Tibial nerve (tissue), 4 donors: ENCODE measurements around the gene GMPR2. TPM values are rescaled to one million over a fixed set of nuclear protein-coding genes. Genes with fewer than 3 reads are reported as not detected.

ENCODE experiments used
- DNase-seq, 2 donors: peaks; one replicate each; pipeline ENCODE4 v3.0.0-alpha.2; 2019; ENCODE audit warnings: low spot score in 2 of 2
- H3K27ac ChIP-seq, 4 donors: fragments of 200-600 bp; sonication (generic) in 3 of 4; one replicate each; pipeline ENCODE4 v1.5.1; 2017 to 2019; ENCODE audit warnings: mild to moderate bottlenecking in 1 of 4
- H3K27me3 ChIP-seq, 2 donors: fragments of 200-600 bp; sonication (generic) in 1 of 2; one replicate each; pipeline versions ENCODE4 v1.5.1 to v1.6.0; 2017 to 2019
- H3K36me3 ChIP-seq, 3 donors: fragments of 200-600 bp; sonication (generic); one replicate each; pipeline ENCODE4 v1.5.1; 2018 to 2019
- H3K4me1 ChIP-seq, 4 donors: fragments of 200-600 bp; sonication (generic) in 3 of 4; one replicate each; pipeline ENCODE4 v1.5.1; 2017 to 2019
- H3K4me3 ChIP-seq, 4 donors: fragments of 200-600 bp; sonication (generic) in 3 of 4; one replicate each; pipeline ENCODE4 v1.5.1; 2017 to 2019; ENCODE audit warnings: mild to moderate bottlenecking in 1 of 4, moderate library complexity in 1 of 4
- H3K9me3 ChIP-seq, 4 donors: fragments of 200-600 bp; sonication (generic) in 3 of 4; one replicate each; pipeline ENCODE4 v1.5.1; 2017 to 2019
- CTCF ChIP-seq, 5 experiments: fragments of 200-600 bp in 3 of 5; fragments of 450-650 bp in 2 of 5; sonication (generic) in 3 of 5; IDR thresholded peaks; one replicate each; pipeline ENCODE4 v1.5.1; 2016 to 2019; ENCODE audit warnings: antibody characterized with exemption in 5 of 5, mild to moderate bottlenecking in 3 of 5, moderate library complexity in 2 of 5
- EP300 ChIP-seq, 2 donors: sonication (generic); formaldehyde crosslinking; IDR thresholded peaks; one replicate each; pipeline ENCODE4 v1.6.1; 2017; ENCODE audit warnings: antibody characterized with exemption in 2 of 2, mild to moderate bottlenecking in 1 of 2
- POLR2A ChIP-seq, 2 donors: fragments of 450-650 bp; IDR thresholded peaks; one replicate each; pipeline ENCODE4 v1.6.1; 2017; ENCODE audit warnings: antibody characterized with exemption in 2 of 2, mild to moderate bottlenecking in 2 of 2, moderate library complexity in 2 of 2
- WGBS, 2 donors: methylation state at CpG; one replicate each; pipeline ENCODE4 v1.1.5; 2018; 5-methylcytosine and 5-hydroxymethylcytosine counted together
- total RNA-seq, 4 donors: library from RNA; depleted of rRNA; stranded (reverse); fragments of >200 nt; gene quantifications; one replicate each; pipeline ENCODE4 v1.1.0, GENCODE V29; 2016

GMPR2 gene
- total RNA-seq, 4 donors from 2014 or later: 46.5 to 63.4 (median 57.2) TPM

- H3K9me3 ChIP-seq: no peaks in the 10 kb centered on the region
- peaks cover 0 to 20% (median 0%) of the 10 kb centered on the region in 3 donors for H3K36me3 ChIP-seq
- WGBS, 2 donors: 70 to 81% methylated on average over 7 of the region's 7 CpGs
- no peak overlapping the region for H3K27ac ChIP-seq
- H3K4me3 ChIP-seq: no peak overlapping the region
- no peak for TF ChIP-seq EP300 (IDR thresholded peaks at IDR 0.05)
- no peak for TF ChIP-seq POLR2A (IDR thresholded peaks at IDR 0.05)
- TF ChIP-seq CTCF (IDR thresholded peaks at IDR 0.05): no peak
- H3K4me1 ChIP-seq: peaks cover 0 to 9% (median 7%) of the 10 kb centered on the region in 4 donors
- DNase-seq: no peak
- no peaks in the 10 kb centered on the region for H3K27me3 ChIP-seq
Measured at GRCh38 chr14:24247422-24247821, 14.7 kb downstream of the GMPR2 start.

- no peak for TF ChIP-seq POLR2A (IDR thresholded peaks at IDR 0.05)
- no peak for TF ChIP-seq EP300 (IDR thresholded peaks at IDR 0.05)
- TF ChIP-seq CTCF (IDR thresholded peaks at IDR 0.05): no peak
- Histone ChIP-seq H3K4me1 (no peaks in the 10 kb centered on the region), H3K36me3 (peaks cover 0 to 40% (median 0%) of the 10 kb centered on the region in 3 donors), H3K27ac (no peak overlapping the region), H3K4me3 (no peak overlapping the region), H3K27me3 (no peaks in the 10 kb centered on the region), H3K9me3 (no peaks in the 10 kb centered on the region)
- no peak for DNase-seq
- 71 to 78% methylated on average over 12 to 13 of the region's 13 CpGs for WGBS, 2 donors
Measured at GRCh38 chr14:24249230-24250021, 16.7 kb downstream of the GMPR2 start.

- Histone ChIP-seq H3K9me3 (no peaks in the 10 kb centered on the region), H3K27ac (no peak overlapping the region), H3K4me1 (no peaks in the 10 kb centered on the region), H3K4me3 (no peak overlapping the region), H3K27me3 (no peaks in the 10 kb centered on the region), H3K36me3 (peaks cover 0 to 49% (median 0%) of the 10 kb centered on the region in 3 donors)
- WGBS, 2 donors: 50 to 55% methylated on average over 4 of the region's 4 CpGs
- no peak for TF ChIP-seq EP300 (IDR thresholded peaks at IDR 0.05)
- TF ChIP-seq POLR2A (IDR thresholded peaks at IDR 0.05): no peak
- no peak for TF ChIP-seq CTCF (IDR thresholded peaks at IDR 0.05)
- DNase-seq: no peak
Measured at GRCh38 chr14:24250354-24250753, 17.6 kb downstream of the GMPR2 start.

GRCh38 chr14:24251880-24252288 is 19.2 kb downstream of the GMPR2 start:
- Histone ChIP-seq H3K27ac (no peak overlapping the region), H3K9me3 (no peaks in the 10 kb centered on the region), H3K4me1 (no peaks in the 10 kb centered on the region), H3K36me3 (peaks cover 0 to 56% (median 0%) of the 10 kb centered on the region in 3 donors), H3K27me3 (no peaks in the 10 kb centered on the region), H3K4me3 (no peak overlapping the region)
- WGBS, 2 donors: 80 to 93% methylated on average over 1 of the region's 1 CpG
- no peak for TF ChIP-seq CTCF (IDR thresholded peaks at IDR 0.05)
- no peak for TF ChIP-seq POLR2A (IDR thresholded peaks at IDR 0.05)
- TF ChIP-seq EP300 (IDR thresholded peaks at IDR 0.05): no peak
- DNase-seq: no peak

GRCh38 chr14:24252289-24253124 is 19.8 kb downstream of the GMPR2 start:
- no peak for TF ChIP-seq POLR2A (IDR thresholded peaks at IDR 0.05)
- TF ChIP-seq CTCF (IDR thresholded peaks at IDR 0.05): no peak
- TF ChIP-seq EP300 (IDR thresholded peaks at IDR 0.05): no peak
- Histone ChIP-seq H3K4me1 (no peaks in the 10 kb centered on the region), H3K4me3 (no peak overlapping the region), H3K27ac (no peak overlapping the region), H3K27me3 (no peaks in the 10 kb centered on the region), H3K36me3 (peaks cover 0 to 56% (median 0%) of the 10 kb centered on the region in 3 donors), H3K9me3 (no peaks in the 10 kb centered on the region)
- no peak for DNase-seq
- WGBS, 2 donors: 80 to 85% methylated on average over 11 of the region's 11 CpGs
